ENCODE data around the gene CUX1. TPM values are rescaled to one million over a fixed set of nuclear protein-coding genes. Genes with fewer than 3 reads are reported as not detected.

CUX1 gene
- total and polyA plus RNA-seq, 2 donors (not counting 1 experiment from before 2014, with no cell fraction given) = 10.8 to 86.5 TPM

DNA sequence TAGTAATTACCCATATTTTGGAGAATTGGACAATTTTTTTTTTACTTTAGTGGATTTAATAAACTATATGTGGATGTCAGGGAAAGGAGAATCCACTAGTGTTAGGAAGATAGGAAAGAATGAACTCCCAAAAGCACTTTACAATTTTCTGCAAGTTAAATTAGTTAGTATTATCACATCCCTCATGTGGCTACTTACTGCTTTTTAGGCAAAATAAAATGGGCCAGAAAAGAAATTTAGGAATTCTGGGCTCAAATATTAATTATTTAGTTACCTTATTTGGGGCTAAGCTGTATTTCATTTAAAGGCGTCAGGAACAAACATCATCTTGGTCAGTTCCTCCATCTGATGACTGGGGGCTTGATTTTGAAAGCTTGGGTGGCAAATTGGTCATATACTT lies 4.8 kb upstream of the CUX1 start:
- CTCF ChIA-PET = interaction anchor here (0.7 to 1.6 kb wide), 4 partner anchors 13 to 102 kb away, joined by 3 to 6 read pairs (median 4); no protein-coding TSS in a partner anchor
- no peak overlapping the region for H3K27ac Mint-ChIP-seq
- intact Hi-C loops (cut with micrococcal nuclease) = loop anchor here (5.0 kb wide), 1 partner anchor 425 kb away; no protein-coding TSS in a partner anchor
- TF ChIP-seq CTCF (IDR thresholded peaks at IDR 0.05) (no peak), EZH2 (IDR thresholded peaks at IDR 0.05; ENCODE audit: borderline replicate concordance, insufficient read depth, low read depth, low read length, poor library complexity, severe bottlenecking) (no peak)
- Histone ChIP-seq H3K27ac (ENCODE audit: low read length in 2 of 2) (no peak overlapping the region), H3K4me2 (replicated peaks; ENCODE audit: low read depth, low read length, poor library complexity, severe bottlenecking) (no peak overlapping the region), H3K36me3 (replicated peaks in 1 of 2; ENCODE audit: control extremely low read depth in 1 of 2, control insufficient read depth in 1 of 2, extremely low read depth in 1 of 2, insufficient read depth in 2 of 2, low read length in 1 of 2) (no peaks in the 10 kb centered on the region), H3K4me3 (ENCODE audit: control extremely low read depth in 1 of 5, extremely low read depth in 1 of 5, insufficient read depth in 1 of 5, low read depth in 2 of 5, low read length in 4 of 5) (no peak overlapping the region), H3K4me1 (ENCODE audit: control insufficient read depth in 2 of 2, insufficient read depth in 2 of 2, low read length in 2 of 2) (peaks cover under 1 to 14% of the 10 kb centered on the region in 2 donors), H3K9ac (ENCODE audit: low read length) (no peak overlapping the region), H2AFZ (ENCODE audit: insufficient read depth, low read depth, low read length, poor library complexity, severe bottlenecking) (no peak overlapping the region), H4K20me1 (ENCODE audit: control insufficient read depth, insufficient read depth, low read length, poor library complexity, severe bottlenecking) (peaks cover 6% of the 10 kb centered on the region), H3K27me3 (replicated peaks in 1 of 4; ENCODE audit: control extremely low read depth in 1 of 4, control insufficient read depth in 3 of 4, insufficient read depth in 4 of 4, low read length in 3 of 4) (no peaks in the 10 kb centered on the region), H3K79me2 (ENCODE audit: control insufficient read depth, insufficient read depth, low read length) (peaks cover 12% of the 10 kb centered on the region), H3K9me3 (ENCODE audit: control extremely low read depth in 1 of 3, control insufficient read depth in 2 of 3, insufficient read depth in 1 of 3, low read length in 2 of 3) (no peaks in the 10 kb centered on the region)
- no peaks in the 10 kb centered on the region for H3K9me3 Mint-ChIP-seq (ENCODE audit: insufficient read depth)
- no peaks in the 10 kb centered on the region for H3K27me3 Mint-ChIP-seq
- POLR2A ChIA-PET = no interaction called here
- H3K4me1 Mint-ChIP-seq = peaks cover 10% of the 10 kb centered on the region
- no CpG with 5 or more reads among the region's 1 CpG for WGBS (ENCODE audit: insufficient coverage)
- ATAC-seq (ENCODE audit: low read depth) = no peak
- H3K4me3 Mint-ChIP-seq = no peak overlapping the region
- no peak for DNase-seq

DNA sequence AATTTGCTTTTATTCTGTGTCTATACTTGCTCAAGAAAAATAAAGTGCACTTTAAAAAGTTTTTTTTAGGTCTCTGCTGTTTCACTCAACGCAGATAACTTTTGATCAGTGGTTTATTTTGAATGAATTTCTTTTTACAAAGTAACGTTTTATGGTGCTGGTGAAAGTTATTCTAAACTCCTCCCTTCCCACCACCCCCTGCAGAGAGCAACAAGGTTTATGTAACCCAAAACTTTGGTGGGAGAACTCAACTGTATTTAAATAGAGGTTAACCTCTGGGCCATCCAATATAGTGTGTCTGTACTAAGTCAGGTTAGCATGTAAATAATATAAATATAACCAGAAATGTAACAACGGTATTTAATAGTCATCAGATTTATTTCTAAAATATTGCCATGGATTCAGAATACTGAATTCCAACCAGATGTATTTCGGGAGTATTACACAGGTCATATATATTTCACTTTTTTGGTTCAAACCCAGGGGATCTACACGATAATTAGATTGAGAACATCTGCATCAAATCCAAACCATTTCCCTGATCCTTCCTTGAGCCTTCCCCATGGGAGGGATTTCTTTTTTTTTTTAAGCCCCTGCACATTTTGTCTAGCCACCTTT lies 3.9 kb upstream of the CUX1 start:
- H3K9ac ChIP-seq (ENCODE audit: low read length) = no peak overlapping the region
- 100% methylated on average over 1 of the region's 5 CpGs for WGBS (ENCODE audit: insufficient coverage)
- H3K27me3 ChIP-seq (replicated peaks in 1 of 4; ENCODE audit: control extremely low read depth in 1 of 4, control insufficient read depth in 3 of 4, insufficient read depth in 4 of 4, low read length in 3 of 4) = no peaks in the 10 kb centered on the region

More for the DNA sequence above, 3.9 kb upstream of the CUX1 start:
- CTCF ChIA-PET = interaction anchor here (1.0 to 1.6 kb wide), 10 partner anchors 43 to 427 kb away, joined by 3 to 24 read pairs (median 6); no protein-coding TSS in a partner anchor
- Histone ChIP-seq H3K36me3 (replicated peaks in 1 of 2; ENCODE audit: control extremely low read depth in 1 of 2, control insufficient read depth in 1 of 2, extremely low read depth in 1 of 2, insufficient read depth in 2 of 2, low read length in 1 of 2) (no peaks in the 10 kb centered on the region), H3K4me3 (ENCODE audit: control extremely low read depth in 1 of 5, extremely low read depth in 1 of 5, insufficient read depth in 1 of 5, low read depth in 2 of 5, low read length in 4 of 5) (peak overlapping the region in 2 of 5 experiments; percentile 68), H3K9me3 (ENCODE audit: control extremely low read depth in 1 of 3, control insufficient read depth in 2 of 3, insufficient read depth in 1 of 3, low read length in 2 of 3) (no peaks in the 10 kb centered on the region), H3K4me1 (ENCODE audit: control insufficient read depth in 2 of 2, insufficient read depth in 2 of 2, low read length in 2 of 2) (peaks cover 7 to 16% of the 10 kb centered on the region in 2 donors), H3K27ac (ENCODE audit: low read length in 2 of 2) (no peak overlapping the region), H3K79me2 (ENCODE audit: control insufficient read depth, insufficient read depth, low read length) (peaks cover 19% of the 10 kb centered on the region), H2AFZ (ENCODE audit: insufficient read depth, low read depth, low read length, poor library complexity, severe bottlenecking) (no peak overlapping the region), H4K20me1 (ENCODE audit: control insufficient read depth, insufficient read depth, low read length, poor library complexity, severe bottlenecking) (peaks cover 14% of the 10 kb centered on the region), H3K4me2 (replicated peaks; ENCODE audit: low read depth, low read length, poor library complexity, severe bottlenecking) (peak overlapping the region; percentile 95)
- POLR2A ChIA-PET = no interaction called here
- ATAC-seq (ENCODE audit: low read depth) (no peak), DNase-seq (no peak)
- intact Hi-C loops (cut with micrococcal nuclease) = loop anchor here (1.0 to 5.0 kb wide), 3 partner anchors 125 to 424 kb away; no protein-coding TSS in a partner anchor
- no peak overlapping the region for H3K27ac Mint-ChIP-seq
- H3K4me1 Mint-ChIP-seq = peaks cover 18% of the 10 kb centered on the region
- TF ChIP-seq CTCF (IDR thresholded peaks at IDR 0.05) = no peak
- TF ChIP-seq EZH2 (IDR thresholded peaks at IDR 0.05; ENCODE audit: borderline replicate concordance, insufficient read depth, low read depth, low read length, poor library complexity, severe bottlenecking) = no peak
- H3K9me3 Mint-ChIP-seq (ENCODE audit: insufficient read depth) = no peaks in the 10 kb centered on the region
- H3K27me3 Mint-ChIP-seq = no peaks in the 10 kb centered on the region
- peak overlapping the region; percentile 81 for H3K4me3 Mint-ChIP-seq
